IMR-90 (cell line): ENCODE measurements around the gene WLS. TPM values are rescaled to one million over a fixed set of nuclear protein-coding genes. Genes with fewer than 3 reads are reported as not detected.
A peak's percentile ranks its signal among the peaks of the same experiment; 100 is the strongest.

Experiments used
- ATAC-seq: fragments of 200-7000 bp; cut with Tn5 transposase; 2 replicates; pipeline ENCODE4 v1.9.1; 2020; ENCODE audit warnings: low read depth, mild to moderate bottlenecking, moderate library complexity
- BruUV-seq: library from RNA; stranded (reverse); fragments of 400-500 nt; replicated peaks from 2 replicates; lab custom pipeline; 2021; lab: Mats Ljungman, UMichigan
- CTCF ChIA-PET: fragments of 300-600 bp; formaldehyde crosslinking; extraction: SDS; loops from one replicate; lab custom pipeline; 2021; ENCODE audit warnings: antibody characterized with exemption; lab: Yijun Ruan, JAX
- POLR2A ChIA-PET: fragments of 300-600 bp; sonication (Branson Sonifier 250); formaldehyde crosslinking; loops from one replicate; lab custom pipeline; 2022; ENCODE audit warnings: antibody characterized with exemption; ENCODE audit not compliant: unreplicated experiment; lab: Charles Lee
- DNase-seq: peaks from one replicate; pipeline ENCODE4 v3.0.0; 2013
- H2AFZ ChIP-seq: replicated peaks from 2 replicates; pipeline ENCODE3; 2013; ENCODE audit warnings: low read length, mild to moderate bottlenecking; ENCODE audit not compliant: poor library complexity
- H2AK5ac ChIP-seq: 2 replicates; pipeline ENCODE4 v1.6.1; 2013; ENCODE audit warnings: low read depth, low read length, inconsistent platforms
- H2AK9ac ChIP-seq: replicated peaks from 2 replicates; pipeline ENCODE3; 2013; ENCODE audit warnings: mild to moderate bottlenecking, low read depth, low read length, moderate library complexity; ENCODE audit not compliant: poor library complexity
- H2BK120ac ChIP-seq: 2 replicates; pipeline ENCODE4 v1.6.1; 2013; ENCODE audit warnings: low read depth, low read length, inconsistent platforms
- H2BK15ac ChIP-seq: 3 replicates; pipeline ENCODE4 v1.6.1; 2013; ENCODE audit warnings: low read depth, low read length, inconsistent platforms
- H2BK20ac ChIP-seq: 2 replicates; pipeline ENCODE4 v1.6.1; 2013; ENCODE audit warnings: low read depth, mild to moderate bottlenecking, inconsistent platforms, low read length, moderate library complexity
- H2BK5ac ChIP-seq: 2 replicates; pipeline ENCODE4 v1.6.1; 2013; ENCODE audit warnings: mild to moderate bottlenecking, low read depth, low read length, inconsistent platforms; ENCODE audit not compliant: poor library complexity, severe bottlenecking
- H3K14ac ChIP-seq: replicated peaks from 2 replicates; pipeline ENCODE4 v1.6.1; 2013; ENCODE audit warnings: low read depth, low read length, inconsistent platforms
- H3K18ac ChIP-seq: 2 replicates; pipeline ENCODE4 v1.6.1; 2013; ENCODE audit warnings: low read depth, low read length, control low read depth
- H3K23ac ChIP-seq: 2 replicates; pipeline ENCODE4 v1.6.1; 2013; ENCODE audit warnings: low read depth, low read length, inconsistent platforms
- H3K27ac ChIP-seq: 2 replicates; pipeline ENCODE4 v1.5.1; 2013; ENCODE audit warnings: mild to moderate bottlenecking, control low read depth, low read length; ENCODE audit not compliant: insufficient read depth
- H3K27me3 ChIP-seq: 2 replicates; pipeline ENCODE4 v1.6.1; 2013; ENCODE audit warnings: low read length; ENCODE audit not compliant: control insufficient read depth, insufficient read depth
- H3K36me3 ChIP-seq: 2 replicates; pipeline ENCODE4 v1.6.1; 2013; ENCODE audit warnings: low read length, mixed read lengths; ENCODE audit not compliant: control insufficient read depth, insufficient read depth
- H3K4ac ChIP-seq: 2 replicates; pipeline ENCODE4 v1.6.1; 2013; ENCODE audit warnings: low read depth, low read length, inconsistent platforms
- H3K4me1 ChIP-seq: 2 replicates; pipeline ENCODE4 v1.6.1; 2013; ENCODE audit warnings: low read length, mixed read lengths; ENCODE audit not compliant: control insufficient read depth, insufficient read depth
- H3K4me2 ChIP-seq: 2 replicates; pipeline ENCODE4 v1.6.1; 2013; ENCODE audit warnings: low read depth, mild to moderate bottlenecking, control low read depth, low read length, moderate library complexity
- H3K4me3 ChIP-seq: 2 replicates; pipeline ENCODE4 v1.5.1; 2013; ENCODE audit warnings: low read depth, mild to moderate bottlenecking, control low read depth, low read length, moderate library complexity; ENCODE audit not compliant: insufficient read depth
- H3K56ac ChIP-seq: 2 replicates; pipeline ENCODE4 v1.6.1; 2013; ENCODE audit warnings: low read length, inconsistent platforms; ENCODE audit not compliant: insufficient read depth; ENCODE audit errors: extremely low read depth
- H3K79me1 ChIP-seq, 2 experiments: 2 replicates each; pipeline ENCODE4 v1.6.1; 2013; ENCODE audit warnings: low read length in 2 of 2, inconsistent platforms in 1 of 2, low read depth in 1 of 2
- H3K9ac ChIP-seq: 2 replicates; pipeline ENCODE4 v1.6.1; 2013; ENCODE audit warnings: low read depth, low read length, control low read depth
- H3K9me1 ChIP-seq: 2 replicates; pipeline ENCODE4 v1.6.1; 2013; ENCODE audit warnings: low read length, inconsistent platforms; ENCODE audit not compliant: insufficient read depth
- H3K9me3 ChIP-seq: 2 replicates; pipeline ENCODE4 v1.6.1; 2013; ENCODE audit warnings: low read length; ENCODE audit not compliant: control insufficient read depth, insufficient read depth
- H4K20me1 ChIP-seq: 2 replicates; pipeline ENCODE4 v1.6.1; 2013; ENCODE audit warnings: low read length, inconsistent platforms; ENCODE audit not compliant: insufficient read depth
- H4K5ac ChIP-seq: 2 replicates; pipeline ENCODE4 v1.6.1; 2013; ENCODE audit warnings: mild to moderate bottlenecking, low read depth, low read length, control low read depth
- H4K8ac ChIP-seq, 2 experiments: 2 replicates each; pipeline ENCODE4 v1.6.1; 2013; ENCODE audit warnings: low read depth in 2 of 2, low read length in 2 of 2, control low read depth in 1 of 2, inconsistent platforms in 1 of 2
- H4K91ac ChIP-seq: 2 replicates; pipeline ENCODE4 v1.6.1; 2013; ENCODE audit warnings: low read depth, low read length, inconsistent platforms; ENCODE audit not compliant: insufficient read depth
- CEBPB ChIP-seq: IDR thresholded peaks from 2 replicates; pipeline ENCODE4 v1.6.1; 2012; ENCODE audit warnings: low read depth, low read length, improper control_type of control experiment
- CHD1 ChIP-seq: IDR thresholded peaks from 2 replicates; pipeline ENCODE4 v1.6.1; 2012; ENCODE audit warnings: low read depth, low read length, improper control_type of control experiment
- ELK1 ChIP-seq: fragments of 150-350 bp; IDR thresholded peaks from 2 replicates; pipeline ENCODE4 v1.6.1; 2016; ENCODE audit warnings: low read depth, mild to moderate bottlenecking, low read length, moderate library complexity, borderline replicate concordance
- FOS ChIP-seq: fragments of 150-350 bp; IDR thresholded peaks from 2 replicates; pipeline ENCODE4 v1.6.1; 2016; ENCODE audit warnings: low read depth, low read length
- MAFK ChIP-seq: IDR thresholded peaks from 2 replicates; pipeline ENCODE4 v1.6.1; 2012; ENCODE audit warnings: low read depth, low read length, improper control_type of control experiment
- RAD21 ChIP-seq: IDR thresholded peaks from 2 replicates; pipeline ENCODE4 v1.6.1; 2012; ENCODE audit warnings: low read length, improper control_type of control experiment
- RFX5 ChIP-seq: IDR thresholded peaks from 2 replicates; pipeline ENCODE4 v1.8.0; 2012; ENCODE audit warnings: low read depth, mild to moderate bottlenecking, low read length, moderate library complexity
- SMC3 ChIP-seq: fragments of 150-350 bp; IDR thresholded peaks from 2 replicates; pipeline ENCODE4 v1.6.1; 2016; ENCODE audit warnings: low read depth, mild to moderate bottlenecking, antibody characterized with exemption, low read length, moderate library complexity
- USF2 ChIP-seq: fragments of 150-350 bp; IDR thresholded peaks from 2 replicates; pipeline ENCODE4 v1.6.1; 2017; ENCODE audit warnings: mild to moderate bottlenecking, antibody characterized with exemption, low read length, low read depth
- WGBS, 2 experiments: methylation state at CpG; one replicate each; pipeline versions ENCODE4 v1.1.5 to v1.1.7; 2013; ENCODE audit warnings: missing lambda C conversion rate in 2 of 2; ENCODE audit not compliant: insufficient read length in 1 of 2; ENCODE audit errors: extremely low coverage in 2 of 2; 5-methylcytosine and 5-hydroxymethylcytosine counted together
- dilution Hi-C: fragments of 300-500 bp; cut with HindIII; formaldehyde crosslinking; loops from one replicate; pipeline ENCODE4 v1.14.3; 2018; ENCODE audit warnings: low sequenced_read_pairs; ENCODE audit not compliant: unreplicated experiment
- in situ Hi-C: fragments of 300-500 bp; cut with MboI; formaldehyde crosslinking; loops from 3 replicates; pipeline ENCODE4 v1.14.3; 2019; ENCODE audit warnings: low sequenced_read_pairs, inconsistent platforms, mixed read lengths
- intact Hi-C: fragments of 100-400 bp; cut with micrococcal nuclease; formaldehyde crosslinking; loops from 2 replicates; pipeline ENCODE4 v1.10.0; 2022
- polyA plus RNA-seq, 3 experiments: library from polyadenylated mRNA; depleted of rRNA; stranded (reverse); fragments of >200 nt; gene quantifications; 2 replicates each; pipeline ENCODE4 v1.2.3, GENCODE V29; 2012; ENCODE audit warnings: low replicate concordance in 1 of 3
- total RNA-seq: library from RNA; depleted of rRNA; stranded (reverse); fragments of >200 nt; gene quantifications from 2 replicates; pipeline ENCODE4 v1.2.3, GENCODE V29; 2012

Gene WLS
- total and polyA plus RNA-seq, 2 of the 4 experiments (the other 2 are of a cell fraction), result 152 to 157 TPM

DNA sequence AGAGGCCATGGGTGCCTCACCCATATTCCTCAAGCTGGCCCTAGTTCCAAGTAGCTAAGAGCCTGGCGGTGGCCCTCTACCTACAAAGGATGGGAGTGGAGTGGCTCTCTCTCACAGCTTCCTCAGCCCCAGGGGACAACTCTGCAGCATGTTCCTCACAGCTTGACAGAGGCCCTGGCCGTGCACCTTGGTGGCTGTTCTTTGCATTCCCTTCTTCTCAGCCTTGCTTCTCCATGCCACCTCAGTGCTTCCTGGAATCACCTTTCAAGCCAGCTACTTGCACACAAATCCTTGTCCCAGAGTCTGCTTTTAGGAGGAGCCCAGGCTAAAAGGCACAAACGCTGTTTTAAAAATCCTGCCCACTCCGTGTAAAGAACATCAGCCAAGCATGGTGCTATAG, 112.9 kb downstream of the WLS start:
- intact Hi-C loops, result loop anchor here (5.0 kb wide), 1 partner anchor 1618 kb away; no protein-coding TSS in a partner anchor
- no peak overlapping the region for H3K18ac ChIP-seq

More for the DNA sequence above, 112.9 kb downstream of the WLS start:
- POLR2A ChIA-PET, result interaction anchor here (1.1 kb wide), 1 partner anchor 212 kb away, joined by 3 read pairs; no protein-coding TSS in a partner anchor
- H2AK5ac ChIP-seq, result peak overlapping the region; percentile 33; the same call in 1 of the 2 replicates
- H3K4me1 ChIP-seq, result peaks cover 9% of the 10 kb centered on the region
- H4K5ac ChIP-seq, result no peak overlapping the region
- whole genome bisulfite sequencing, 2 experiments, result 90% methylated on average over 2 of the region's 4 CpGs; no CpG with 5 or more reads in 1 of the 2 experiments
- no peak overlapping the region for H2AK9ac ChIP-seq
- no peaks in the 10 kb centered on the region for H3K9me1 ChIP-seq
- no peak overlapping the region for H2BK5ac ChIP-seq
- no peaks in the 10 kb centered on the region for H3K9me3 ChIP-seq
- ATAC-seq (no peak), DNase-seq (no peak)
- no peak overlapping the region for H3K4ac ChIP-seq
- H3K79me1 ChIP-seq, result peaks cover 0 to 12% of the 10 kb centered on the region in 2 experiments; a peak in 1 of 4 replicates
- H2AFZ ChIP-seq, result no peak overlapping the region
- H3K23ac ChIP-seq, result no peak overlapping the region
- no peak overlapping the region for H2BK15ac ChIP-seq
- H4K8ac ChIP-seq, result no peak overlapping the region
- CTCF ChIA-PET, result interaction anchor here (1.2 to 3.5 kb wide), 6 partner anchors 11 to 227 kb away, joined by 3 to 24 read pairs (median 3); no protein-coding TSS in a partner anchor
- H3K27ac ChIP-seq, result no peak overlapping the region
- H2BK20ac ChIP-seq, result no peak overlapping the region
- no peak overlapping the region for H3K4me3 ChIP-seq
- H3K36me3 ChIP-seq, result peaks cover 19% of the 10 kb centered on the region
- H3K9ac ChIP-seq, result no peak overlapping the region
- no peak for TF ChIP-seq FOS
- TF ChIP-seq ELK1, result no peak
- no peak for TF ChIP-seq USF2
- no peak for TF ChIP-seq RFX5
- TF ChIP-seq RAD21, result no peak
- no peak for TF ChIP-seq CHD1
- TF ChIP-seq MAFK, result no peak
- no peak for TF ChIP-seq SMC3
- no peak for TF ChIP-seq CEBPB
- H4K20me1 ChIP-seq, result no peaks in the 10 kb centered on the region
- H2BK120ac ChIP-seq, result no peak overlapping the region
- no peak overlapping the region for H3K14ac ChIP-seq
- H4K91ac ChIP-seq, result no peak overlapping the region
- in situ Hi-C loops (loop anchor here (25.0 kb wide), 1 partner anchor 1618 kb away; no protein-coding TSS in a partner anchor), dilution Hi-C loops (no loop called here)
- BruUV-seq, result no TSS peak
- H3K27me3 ChIP-seq, result no peaks in the 10 kb centered on the region
- no peak overlapping the region for H3K56ac ChIP-seq
- no peak overlapping the region for H3K4me2 ChIP-seq
